Kidney (tissue), 14 donors: Measurements from ENCODE around the gene NAA15. TPM values are rescaled to one million over a fixed set of nuclear protein-coding genes. Genes with fewer than 3 reads are reported as not detected.

Source experiments
- DNase-seq, 5 donors: peaks; one replicate each; pipeline ENCODE4 v3.0.0-alpha.2; 2013 to 2020
- FAIRE-seq: peaks from 2 replicates; lab custom pipeline; 2012; peaks lifted over from hg19 to GRCh38; lab: Jason Lieb, UNC
- H3K27ac ChIP-seq, 2 donors: one replicate each; pipeline ENCODE4 v1.7.0; 2013; ENCODE audit warnings: low read depth in 2 of 2, low read length in 2 of 2, inconsistent platforms in 1 of 2
- H3K27me3 ChIP-seq: one replicate; pipeline ENCODE4 v1.7.1; 2013; ENCODE audit warnings: low read length, inconsistent platforms; ENCODE audit not compliant: control insufficient read depth, insufficient read depth
- H3K36me3 ChIP-seq, 3 donors: one replicate each; pipeline versions ENCODE4 v1.7.0 to v1.7.1; 2013; ENCODE audit warnings: low read length in 3 of 3, control low read depth in 1 of 3, inconsistent platforms in 1 of 3; ENCODE audit not compliant: insufficient read depth in 3 of 3, control insufficient read depth in 2 of 3
- H3K4me1 ChIP-seq, 3 donors: one replicate each; pipeline versions ENCODE4 v1.7.0 to v1.7.1; 2013; ENCODE audit warnings: low read length in 3 of 3, inconsistent platforms in 1 of 3, low read depth in 1 of 3; ENCODE audit not compliant: control insufficient read depth in 2 of 3, insufficient read depth in 2 of 3
- H3K4me3 ChIP-seq, 3 donors: one replicate each; pipeline versions ENCODE4 v1.7.0 to v1.8.1; 2013; ENCODE audit warnings: low read length in 3 of 3, control low read depth in 1 of 3, inconsistent platforms in 1 of 3
- H3K9ac ChIP-seq, 3 donors: one replicate each; pipeline versions ENCODE4 v1.7.0 to v1.7.1; 2013; ENCODE audit warnings: low read length in 3 of 3, control low read depth in 1 of 3, inconsistent platforms in 1 of 3
- H3K9me3 ChIP-seq, 3 donors: one replicate each; pipeline versions ENCODE4 v1.7.0 to v1.7.1; 2013; ENCODE audit warnings: low read length in 3 of 3, control low read depth in 1 of 3, inconsistent platforms in 1 of 3; ENCODE audit not compliant: control insufficient read depth in 2 of 3, insufficient read depth in 1 of 3
- intact Hi-C: fragments of 100-400 bp; cut with DNase I; formaldehyde crosslinking; loops from one replicate; pipeline ENCODE4 v1.11.1; 2022
- polyA plus RNA-seq: library from polyadenylated mRNA; stranded (reverse); fragments of 350-450 nt; fragmentation: Illumina TruSeq; extraction: RNeasy Lipid Tissue Mini Kit (QIAGEN cat#74804); gene quantifications from one replicate; pipeline ENCODE4 v1.2.3, GENCODE V29; 2014; ENCODE audit warnings: low read depth, low replicate concordance; ENCODE audit not compliant: insufficient read depth
- total RNA-seq: library from RNA; stranded (reverse); fragmentation: NEBNext Ultra II Directional; extraction: Animal tissue kit (Norgen Biotek cat#: 25700); gene quantifications from one replicate; pipeline ENCODE4 v1.2.1, GENCODE V29; 2021
- TF ChIP-seq, protein P1 (sequence below): IDR thresholded peaks from 3 replicates; pipeline ENCODE4 v1.5.1; 2012; ENCODE audit warnings: mild to moderate bottlenecking, moderate library complexity, borderline replicate concordance; ENCODE audit not compliant: insufficient read depth; ENCODE audit errors: extremely low read depth
- donor health status: control.
- donor health status: control.
- donor health status: control.
- donor health status: control.
- donor health status: control.
- donor health status: DM: yes; HTN: yes; CAD: no.
- donor health status: Normal renal cell carcinoma (clear cell type).

NAA15 gene
- total and polyA plus RNA-seq, 2 donors from 2014 or later = 7.0 to 38.8 TPM

DNA sequence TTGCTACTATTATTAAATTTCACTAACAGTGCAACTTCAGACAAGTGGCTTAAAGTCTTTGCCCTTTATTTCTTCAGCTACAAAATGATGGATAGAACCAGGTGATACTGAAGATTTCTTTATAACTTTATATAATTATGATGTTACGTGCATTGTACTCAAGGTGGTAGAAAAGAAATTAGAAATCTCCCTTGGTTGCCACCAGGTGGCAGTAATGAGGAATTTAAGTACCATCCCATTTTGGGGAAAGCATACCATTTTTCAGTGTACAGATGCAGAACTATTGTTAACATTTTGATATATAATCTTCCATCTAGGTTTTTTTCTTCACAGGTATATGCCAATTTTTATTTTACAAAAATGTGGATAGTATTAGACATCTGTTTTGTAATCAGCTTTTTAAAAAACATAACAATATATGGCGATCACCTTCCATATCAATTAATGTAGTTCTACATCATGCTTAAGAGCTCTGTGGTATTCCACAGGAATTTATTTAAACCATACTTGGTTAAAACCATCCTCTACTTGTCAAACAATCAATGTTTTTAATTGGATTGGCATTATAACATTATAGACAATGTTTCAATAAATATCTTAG is 114.9 kb downstream of the NAA15 start:
- intact Hi-C loops = no loop called here
- H3K36me3 ChIP-seq = no peaks in the 10 kb centered on the region
- TF ChIP-seq, protein P1, sequence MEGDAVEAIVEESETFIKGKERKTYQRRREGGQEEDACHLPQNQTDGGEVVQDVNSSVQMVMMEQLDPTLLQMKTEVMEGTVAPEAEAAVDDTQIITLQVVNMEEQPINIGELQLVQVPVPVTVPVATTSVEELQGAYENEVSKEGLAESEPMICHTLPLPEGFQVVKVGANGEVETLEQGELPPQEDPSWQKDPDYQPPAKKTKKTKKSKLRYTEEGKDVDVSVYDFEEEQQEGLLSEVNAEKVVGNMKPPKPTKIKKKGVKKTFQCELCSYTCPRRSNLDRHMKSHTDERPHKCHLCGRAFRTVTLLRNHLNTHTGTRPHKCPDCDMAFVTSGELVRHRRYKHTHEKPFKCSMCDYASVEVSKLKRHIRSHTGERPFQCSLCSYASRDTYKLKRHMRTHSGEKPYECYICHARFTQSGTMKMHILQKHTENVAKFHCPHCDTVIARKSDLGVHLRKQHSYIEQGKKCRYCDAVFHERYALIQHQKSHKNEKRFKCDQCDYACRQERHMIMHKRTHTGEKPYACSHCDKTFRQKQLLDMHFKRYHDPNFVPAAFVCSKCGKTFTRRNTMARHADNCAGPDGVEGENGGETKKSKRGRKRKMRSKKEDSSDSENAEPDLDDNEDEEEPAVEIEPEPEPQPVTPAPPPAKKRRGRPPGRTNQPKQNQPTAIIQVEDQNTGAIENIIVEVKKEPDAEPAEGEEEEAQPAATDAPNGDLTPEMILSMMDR = peak; percentile 51
- H3K9me3 ChIP-seq = no peaks in the 10 kb centered on the region
- peak in 2 of 5 donors; percentile 18 to 44 for DNase-seq
- H3K9ac ChIP-seq = no peak overlapping the region
- H3K27me3 ChIP-seq = no peaks in the 10 kb centered on the region
- H3K4me3 ChIP-seq = no peak overlapping the region
- no peaks in the 10 kb centered on the region for H3K4me1 ChIP-seq
- H3K27ac ChIP-seq = no peak overlapping the region
- peak; percentile 93 for FAIRE-seq

- Histone ChIP-seq H3K9me3 (no peaks in the 10 kb centered on the region), H3K27ac (no peak overlapping the region), H3K27me3 (no peaks in the 10 kb centered on the region), H3K9ac (no peak overlapping the region), H3K4me1 (no peaks in the 10 kb centered on the region), H3K4me3 (no peak overlapping the region), H3K36me3 (no peaks in the 10 kb centered on the region)
- intact Hi-C loops = no loop called here
- FAIRE-seq (no peak), DNase-seq (peak in 3 of 5 donors; percentile 17 to 69 (median 25))
- TF ChIP-seq, protein P1 = no peak
These were observed 118.1 kb downstream of the NAA15 start for GRCh38 chr4:139419388-139419914.

- Histone ChIP-seq H3K4me3 (no peak overlapping the region), H3K27ac (no peak overlapping the region), H3K4me1 (no peaks in the 10 kb centered on the region), H3K36me3 (no peaks in the 10 kb centered on the region), H3K27me3 (no peaks in the 10 kb centered on the region), H3K9ac (no peak overlapping the region), H3K9me3 (no peaks in the 10 kb centered on the region)
- intact Hi-C loops = no loop called here
- FAIRE-seq (no peak), DNase-seq (no peak)
- TF ChIP-seq, protein P1 = no peak
These were observed 119.3 kb downstream of the NAA15 start for GRCh38 chr4:139420652-139421051.
